Epithelial cell of proximal tubule (primary cell): ENCODE measurements around the gene IL11. TPM values are rescaled to one million over a fixed set of nuclear protein-coding genes. Genes with fewer than 3 reads are reported as not detected.

Experiments
- DNase-seq: peaks from one replicate; pipeline ENCODE4 v3.0.0-alpha.2; 2011; ENCODE audit warnings: low read depth
- H3K4me3 ChIP-seq: 2 replicates; pipeline ENCODE4 v1.5.1; 2011; ENCODE audit warnings: low read depth, mild to moderate bottlenecking, low read length
- CTCF ChIP-seq: conservative IDR thresholded peaks from 2 replicates; pipeline ENCODE4 v1.5.1; 2012; ENCODE audit warnings: low read depth, mild to moderate bottlenecking, low read length
- total RNA-seq: library from RNA; depleted of rRNA; stranded (reverse); fragments of >200 nt; gene quantifications from 2 replicates; pipeline ENCODE4 v1.2.3, GENCODE V29; 2015

Gene IL11
- total RNA-seq, 1 donor from 2014 or later, result 31.0 TPM

DNA sequence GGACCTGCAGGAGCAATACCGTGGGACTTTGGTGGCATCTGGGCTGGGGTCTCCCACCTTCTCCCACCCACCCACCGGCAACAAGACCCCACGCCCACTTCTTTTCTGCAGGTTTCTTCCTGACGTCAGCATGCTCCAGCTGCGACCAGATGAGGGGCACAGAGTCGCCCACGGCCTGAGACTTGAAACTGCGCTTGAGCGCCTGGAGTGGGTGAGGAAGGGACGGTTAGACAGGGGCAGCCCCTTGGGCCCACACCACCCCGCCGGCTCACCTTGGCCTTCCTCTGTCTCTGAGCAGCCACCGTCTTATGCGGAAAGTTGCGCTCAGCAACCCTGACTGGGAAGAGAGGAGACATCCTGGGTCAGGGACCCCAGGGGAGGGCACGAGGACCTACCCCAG is 9.4 kb downstream of the IL11 start:
- no peak for TF ChIP-seq CTCF
- DNase-seq, result no peak
- H3K4me3 ChIP-seq, result no peak overlapping the region

- DNase-seq, result no peak
- TF ChIP-seq CTCF, result no peak
- H3K4me3 ChIP-seq, result no peak overlapping the region
Measured at GRCh38 chr19:55358943-55359908, 11.0 kb downstream of the IL11 start.

DNA sequence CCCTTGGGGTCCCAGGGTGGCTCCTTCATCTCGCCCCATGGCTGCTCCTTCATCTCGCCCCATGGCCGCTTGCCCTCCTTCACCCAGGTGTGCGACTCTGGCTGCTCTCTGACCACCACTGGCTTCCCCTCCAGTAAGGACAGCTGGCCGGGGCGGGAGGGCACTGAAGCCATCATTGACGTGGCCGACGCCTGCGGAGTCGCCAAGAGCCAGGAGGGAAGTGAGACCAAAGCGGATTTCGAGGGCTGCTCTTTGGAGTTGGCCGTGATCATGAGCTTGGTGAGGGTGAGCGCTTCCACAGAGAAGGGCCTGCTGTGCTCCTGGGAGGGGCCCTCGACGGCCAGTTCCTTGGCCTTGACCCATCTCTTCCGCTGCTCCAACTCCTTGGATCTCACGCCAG is 11.8 kb downstream of the IL11 start:
- no peak overlapping the region for H3K4me3 ChIP-seq
- no peak for TF ChIP-seq CTCF
- no peak for DNase-seq

DNA sequence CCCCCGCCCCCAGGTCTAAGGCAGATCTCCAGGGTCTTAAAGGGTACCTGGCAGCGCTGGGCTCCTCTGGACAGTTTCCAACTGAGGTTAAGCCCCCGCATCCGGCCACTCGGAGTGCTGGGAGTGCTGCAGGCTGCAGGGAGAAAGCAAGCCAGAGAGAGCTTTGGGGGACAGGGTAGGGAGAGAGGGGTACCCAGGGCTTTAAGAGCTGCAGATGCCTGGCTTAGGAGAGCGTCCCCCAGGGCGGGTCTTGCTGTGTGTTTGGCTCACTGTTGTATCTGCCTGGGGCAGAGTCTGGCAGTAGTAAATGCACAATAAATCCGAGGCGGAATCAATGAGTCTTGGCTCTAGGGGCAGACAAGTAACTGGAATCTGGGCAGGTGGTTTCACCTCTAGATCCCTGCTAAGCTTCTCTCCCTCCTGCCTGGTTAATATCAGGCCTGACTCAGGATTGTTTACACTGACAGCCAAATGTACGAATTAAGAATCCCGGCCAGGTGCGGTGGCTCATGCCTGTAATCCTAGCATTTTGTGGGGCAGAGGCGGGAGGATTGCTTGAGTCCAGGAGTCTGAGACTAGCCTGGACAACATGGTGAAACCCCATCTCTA is 14.9 kb downstream of the IL11 start:
- no peak for DNase-seq
- no peak overlapping the region for H3K4me3 ChIP-seq
- TF ChIP-seq CTCF, result no peak

DNA sequence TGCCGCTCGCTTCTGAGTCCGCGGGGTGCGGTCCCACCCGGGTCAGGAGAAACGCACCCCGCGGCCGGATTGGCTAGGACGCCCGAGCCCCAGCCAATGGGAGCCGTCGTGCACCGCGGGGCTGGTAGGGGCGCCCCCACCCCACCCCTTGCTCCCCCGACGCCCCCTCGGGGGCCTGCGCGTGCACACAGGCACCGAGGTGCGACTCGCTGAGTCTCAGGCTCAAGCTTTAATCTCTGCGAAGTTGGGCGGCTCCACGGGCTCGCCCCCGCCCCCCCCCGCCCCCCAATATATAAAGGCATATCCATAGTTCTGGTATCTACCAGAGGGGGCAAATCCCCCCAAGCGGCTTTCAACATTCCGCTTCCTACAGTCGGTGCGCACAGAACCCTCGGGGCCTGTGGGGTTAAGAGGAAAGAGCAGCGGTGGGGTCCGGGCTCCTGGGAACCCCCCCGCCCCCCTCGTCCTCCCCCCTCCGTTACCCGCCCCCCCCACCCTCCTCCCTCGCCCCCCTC is 15.5 kb downstream of the IL11 start, which contains the start of gene COX6B2:
Gene COX6B2, minus strand, starts transcription at position 22 of the 515 bp plus-strand sequence. CDS start 198 bp downstream, outside the sequence.
- TF ChIP-seq CTCF, result no peak
- no peak for DNase-seq
- peak within 1 kb of the TSS; percentile 57 for H3K4me3 ChIP-seq

- TF ChIP-seq CTCF, result no peak
- no peak for DNase-seq
- H3K4me3 ChIP-seq, result peak overlapping the region; percentile 57
Measured at GRCh38 chr19:55353803-55354697, 16.2 kb downstream of the IL11 start.
